ENCODE data around the gene SMG6. TPM values are rescaled to one million over a fixed set of nuclear protein-coding genes. Genes with fewer than 3 reads are reported as not detected.

The SMG6 gene
- total and polyA plus RNA-seq, 7 donors, result 11.1 to 38.8 (median 22.9) TPM

- H3K36me3 ChIP-seq, result no peaks in the 10 kb centered on the region
- intact Hi-C loops (cut with DNase I), result loop anchor here (2.0 kb wide), 1 partner anchor 31 kb away; no protein-coding TSS in a partner anchor
- H3K27me3 ChIP-seq, result no peaks in the 10 kb centered on the region
- no peak for DNase-seq
- 86 to 88% methylated on average over 6 of the region's 6 CpGs for WGBS, 2 donors
- H3K4me1 ChIP-seq, result peaks cover 0 to 82% (median 68%) of the 10 kb centered on the region in 4 donors
- peak overlapping the region; percentile 72 to 87 (median 84) for H3K27ac ChIP-seq
- H3K9me3 ChIP-seq, result no peaks in the 10 kb centered on the region
- no peak overlapping the region for H3K4me3 ChIP-seq
- TF ChIP-seq POLR2AphosphoS5 (IDR thresholded peaks at IDR 0.05) (no peak), EP300 (IDR thresholded peaks at IDR 0.05) (no peak), POLR2A (IDR thresholded peaks at IDR 0.05) (no peak), CTCF (IDR thresholded peaks at IDR 0.05) (no peak)
These were observed 91.8 kb downstream of the SMG6 start for GRCh38 chr17:2211661-2212399.

DNA sequence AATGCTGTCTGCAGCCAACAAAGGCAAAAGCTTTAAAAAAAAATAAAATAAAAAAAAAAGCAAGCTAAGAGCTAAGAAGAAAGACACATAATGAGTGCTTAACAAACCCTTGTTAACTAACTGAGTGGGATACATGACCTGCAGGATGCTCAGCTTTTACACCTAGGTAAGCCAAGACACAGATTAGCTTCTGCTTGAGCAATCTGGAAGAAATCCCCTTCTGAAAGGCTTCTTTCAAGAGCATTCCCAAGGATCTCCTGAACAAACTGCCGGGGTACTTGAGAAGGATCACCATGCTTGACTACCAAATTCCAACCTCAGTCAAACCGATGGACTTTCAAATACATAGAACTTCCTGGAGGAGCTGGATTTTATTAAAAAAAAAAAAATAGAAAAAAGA, 92.9 kb downstream of the SMG6 start:
- 92 to 94% methylated on average over 2 of the region's 2 CpGs for WGBS, 2 donors
- Histone ChIP-seq H3K27ac (peak overlapping the region; percentile 7 to 87 (median 84)), H3K4me3 (no peak overlapping the region), H3K9me3 (no peaks in the 10 kb centered on the region), H3K4me1 (peaks cover 0 to 76% (median 61%) of the 10 kb centered on the region in 4 donors), H3K36me3 (no peaks in the 10 kb centered on the region), H3K27me3 (no peaks in the 10 kb centered on the region)
- intact Hi-C loops (cut with DNase I), result no loop called here
- TF ChIP-seq POLR2A (IDR thresholded peaks at IDR 0.05) (no peak), EP300 (IDR thresholded peaks at IDR 0.05) (no peak), CTCF (IDR thresholded peaks at IDR 0.05) (no peak), POLR2AphosphoS5 (IDR thresholded peaks at IDR 0.05) (no peak)
- no peak for DNase-seq

DNA sequence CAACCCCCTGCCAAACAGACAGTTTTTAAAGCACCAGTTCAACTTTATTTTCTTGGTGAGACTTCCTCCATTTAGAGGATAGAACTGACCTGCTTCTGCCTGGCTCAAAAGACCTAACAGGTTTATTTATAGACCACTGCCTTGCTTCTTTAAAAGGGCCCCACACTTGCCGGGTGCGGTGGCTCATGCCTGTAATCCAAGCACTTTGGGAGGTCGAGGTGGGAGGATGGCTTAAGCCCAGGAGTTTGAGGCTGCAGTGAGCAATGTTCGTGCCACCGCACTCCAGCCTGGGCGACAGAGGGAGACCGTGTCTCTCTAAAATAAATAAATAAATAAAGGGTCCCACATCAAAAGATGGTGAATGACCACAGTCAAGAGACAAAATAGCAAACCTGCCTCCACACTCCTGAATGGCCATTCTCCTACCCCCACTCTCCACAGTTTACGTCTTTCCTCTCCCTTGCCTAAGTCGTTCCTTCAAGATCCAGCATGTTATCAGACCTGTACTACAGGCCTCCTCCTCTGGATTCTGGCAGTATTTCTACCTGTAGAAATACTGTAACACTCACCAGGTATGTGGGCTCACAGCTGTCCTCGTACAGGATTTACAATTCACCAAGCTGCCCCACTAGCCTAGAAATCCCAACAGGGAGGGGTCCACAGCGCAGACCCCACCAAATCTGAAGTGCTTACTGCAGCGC, 95.6 kb downstream of the SMG6 start:
- Histone ChIP-seq H3K36me3 (no peaks in the 10 kb centered on the region), H3K9me3 (no peaks in the 10 kb centered on the region), H3K4me1 (peaks cover 0 to 48% (median 37%) of the 10 kb centered on the region in 4 donors), H3K27me3 (no peaks in the 10 kb centered on the region), H3K4me3 (no peak overlapping the region), H3K27ac (peak overlapping the region; percentile 7 to 87 (median 43))
- TF ChIP-seq EP300 (IDR thresholded peaks at IDR 0.05) (no peak), POLR2AphosphoS5 (IDR thresholded peaks at IDR 0.05) (no peak)
- DNase-seq, result no peak
- 76 to 86% methylated on average over 12 of the region's 12 CpGs for WGBS, 2 donors
- intact Hi-C loops (cut with DNase I), result no loop called here

DNA sequence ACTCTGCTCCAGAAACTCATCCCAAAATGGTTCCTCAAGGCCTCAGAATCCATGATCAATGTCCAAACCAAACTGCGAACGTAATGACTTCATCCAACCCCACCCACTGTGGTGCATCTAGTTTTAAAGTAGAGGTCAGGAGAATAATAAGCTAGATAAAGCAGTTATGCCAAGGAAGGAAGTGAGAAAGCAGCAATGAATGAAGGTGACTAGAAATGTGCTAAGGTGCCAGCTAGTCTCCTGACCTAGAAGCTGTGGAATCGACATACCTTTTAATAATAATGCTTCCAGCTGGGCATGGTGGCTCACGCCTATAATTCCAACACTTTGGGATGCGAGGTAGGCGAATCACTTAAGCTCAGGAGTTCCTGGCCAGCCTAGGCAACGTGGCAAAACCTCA, 99.2 kb downstream of the SMG6 start:
- H3K27ac ChIP-seq, result no peak overlapping the region
- TF ChIP-seq POLR2A (IDR thresholded peaks at IDR 0.05) (no peak), POLR2AphosphoS5 (IDR thresholded peaks at IDR 0.05) (no peak), EP300 (IDR thresholded peaks at IDR 0.05) (no peak), CTCF (IDR thresholded peaks at IDR 0.05) (no peak)

GRCh38 chr17:2203818-2204217, 99.8 kb downstream of the SMG6 start:
- Histone ChIP-seq H3K27me3 (no peaks in the 10 kb centered on the region), H3K4me3 (no peak overlapping the region), H3K9me3 (no peaks in the 10 kb centered on the region), H3K36me3 (peaks cover 0 to 7% (median 0%) of the 10 kb centered on the region in 4 donors), H3K27ac (no peak overlapping the region), H3K4me1 (peaks cover 0 to 21% (median 14%) of the 10 kb centered on the region in 4 donors)
- intact Hi-C loops (cut with DNase I), result no loop called here
- WGBS, 2 donors, result 81 to 89% methylated on average over 3 of the region's 3 CpGs
- no peak for TF ChIP-seq EP300 (IDR thresholded peaks at IDR 0.05)
- DNase-seq, result no peak

More for the DNA sequence above, 99.2 kb downstream of the SMG6 start:
- H3K36me3 ChIP-seq, result peaks cover 0 to 7% (median 0%) of the 10 kb centered on the region in 4 donors
- no peaks in the 10 kb centered on the region for H3K27me3 ChIP-seq
- H3K4me1 ChIP-seq, result peaks cover 0 to 21% (median 14%) of the 10 kb centered on the region in 4 donors
- intact Hi-C loops (cut with DNase I), result no loop called here
- 94 to 95% methylated on average over 7 of the region's 7 CpGs for WGBS, 2 donors
- no peak for DNase-seq
- H3K4me3 ChIP-seq, result no peak overlapping the region
- H3K9me3 ChIP-seq, result no peaks in the 10 kb centered on the region

Data from sigmoid colon (tissue), 7 donors.